GM19438 (cell line): Measurements from ENCODE around the gene WDR91.

Experiments used
- ATAC-seq: cut with Tn5 transposase; IDR thresholded peaks from one replicate; pipeline ENCODE4 v1.9.1; 2021; ENCODE audit warnings: low read depth; ENCODE audit not compliant: unreplicated experiment

The WDR91 gene

GRCh38 chr7:135211179-135211945 lies at the start of gene WDR91:
WDR91 (minus strand) TSS chr7:135211526; CDS start chr7:135211502, 24 bp downstream.
- ATAC-seq: peak; percentile 67

- no peak for ATAC-seq
Measured at GRCh38 chr7:135260470-135260869, 49.1 kb upstream of the WDR91 start.

- no peak for ATAC-seq
Measured at GRCh38 chr7:135259702-135260101, 48.4 kb upstream of the WDR91 start.

GRCh38 chr7:135258585-135258984 lies 47.3 kb upstream of the WDR91 start:
- ATAC-seq: no peak

GRCh38 chr7:135257790-135258189 lies 46.5 kb upstream of the WDR91 start:
- no peak for ATAC-seq

GRCh38 chr7:135253851-135254771 lies 42.8 kb upstream of the WDR91 start:
- ATAC-seq: no peak

GRCh38 chr7:135251496-135252391 lies 40.4 kb upstream of the WDR91 start:
- ATAC-seq: no peak

- ATAC-seq: no peak
Measured at GRCh38 chr7:135248546-135248945, 37.2 kb upstream of the WDR91 start.

- ATAC-seq: no peak
Measured at GRCh38 chr7:135247746-135248471, 36.6 kb upstream of the WDR91 start.

- ATAC-seq: no peak
Measured at GRCh38 chr7:135246191-135246825, 35.0 kb upstream of the WDR91 start.

- ATAC-seq: no peak
Measured at GRCh38 chr7:135245226-135246190, 34.2 kb upstream of the WDR91 start.

GRCh38 chr7:135242096-135242684 lies 30.9 kb upstream of the WDR91 start:
- ATAC-seq: no peak

GRCh38 chr7:135240441-135240840 lies 29.1 kb upstream of the WDR91 start:
- no peak for ATAC-seq

GRCh38 chr7:135239263-135239662 lies 27.9 kb upstream of the WDR91 start:
- ATAC-seq: no peak

GRCh38 chr7:135238112-135238744 lies 26.9 kb upstream of the WDR91 start:
- no peak for ATAC-seq

GRCh38 chr7:135236727-135237126 lies 25.4 kb upstream of the WDR91 start:
- peak; percentile 95 for ATAC-seq

GRCh38 chr7:135235841-135236240 lies 24.5 kb upstream of the WDR91 start:
- ATAC-seq: no peak
